ENCODE data around the gene MYO19. TPM values are rescaled to one million over a fixed set of nuclear protein-coding genes. Genes with fewer than 3 reads are reported as not detected.

The MYO19 gene
- total RNA-seq: 54.4 TPM

GRCh38 chr17:36534840-36535668, at the start of gene MYO19, which contains the start of gene PIGW:
Gene MYO19 (minus strand): TSS chr17:36534868. CDS start chr17:36532538, 2,330 bp downstream.
Gene PIGW (plus strand): TSS chr17:36534987. CDS start chr17:36537102, 2,115 bp downstream.

GRCh38 chr17:36544307-36545076, 9.8 kb upstream of the MYO19 start, which contains the start of gene GGNBP2:
Gene GGNBP2 (plus strand): TSS chr17:36544919. CDS start chr17:36545725, 806 bp downstream.

GRCh38 chr17:36486204-36487194, 48.2 kb downstream of the MYO19 start, which contains the start of gene ZNHIT3:
Gene ZNHIT3 (plus strand): TSS chr17:36486681. CDS start chr17:36486700, 19 bp downstream.

Other genes starting within 250 kb of the MYO19 start
- gene TBC1D3G, start 211.0 kb downstream of the MYO19 start, total RNA-seq: 2.2 TPM
- gene TBC1D3H, start 146.4 kb downstream of the MYO19 start, total RNA-seq: not detected
- gene ZNHIT3, start 48.2 kb downstream of the MYO19 start, total RNA-seq: 27.3 TPM
- 4.6 TPM for gene PIGW, start 119 bp upstream of the MYO19 start, total RNA-seq
- 73.4 TPM for gene GGNBP2, start 10.1 kb upstream of the MYO19 start, total RNA-seq
- 5.7 TPM for gene DHRS11, start 57.0 kb upstream of the MYO19 start, total RNA-seq
- gene MRM1, start 66.7 kb upstream of the MYO19 start, total RNA-seq: 5.3 TPM